ENCODE measurements around the gene OR8K3.

The OR8K3 gene

GRCh38 chr11:56331861-56332491 is 17.0 kb downstream of the OR8K3 start:
- no peak overlapping the region for H3K4me3 ChIP-seq (ENCODE audit: control insufficient read depth, low read depth, low read length)
- DNase-seq (ENCODE audit: low read depth): no peak
- no peak for TF ChIP-seq CTCF (IDR thresholded peaks at IDR 0.05; ENCODE audit: control insufficient read depth, insufficient read depth, low read depth, low read length, missing control alignments)

GRCh38 chr11:56333156-56333555 is 18.2 kb downstream of the OR8K3 start:
- no peak for TF ChIP-seq CTCF (IDR thresholded peaks at IDR 0.05; ENCODE audit: control insufficient read depth, insufficient read depth, low read depth, low read length, missing control alignments)
- H3K4me3 ChIP-seq (ENCODE audit: control insufficient read depth, low read depth, low read length): no peak overlapping the region
- DNase-seq (ENCODE audit: low read depth): no peak

- DNase-seq (ENCODE audit: low read depth): no peak
- no peak for TF ChIP-seq CTCF (IDR thresholded peaks at IDR 0.05; ENCODE audit: control insufficient read depth, insufficient read depth, low read depth, low read length, missing control alignments)
- H3K4me3 ChIP-seq (ENCODE audit: control insufficient read depth, low read depth, low read length): no peak overlapping the region
These were observed 25.3 kb downstream of the OR8K3 start for GRCh38 chr11:56340289-56340688.

- TF ChIP-seq CTCF (IDR thresholded peaks at IDR 0.05; ENCODE audit: control insufficient read depth, insufficient read depth, low read depth, low read length, missing control alignments): no peak
- H3K4me3 ChIP-seq (ENCODE audit: control insufficient read depth, low read depth, low read length): no peak within 1 kb of the TSS
- DNase-seq (ENCODE audit: low read depth): no peak
These were observed 30.8 kb downstream of the OR8K3 start, which contains the start of gene OR8K1 for GRCh38 chr11:56345739-56346138. Gene OR8K1, plus strand, starts transcription at chr11:56346039. Its CDS starts 0 bp downstream, at chr11:56346039.

GRCh38 chr11:56353991-56354390 is 39.0 kb downstream of the OR8K3 start, which contains the start of gene OR8J1:
Gene OR8J1, plus strand, starts transcription at chr11:56354291. Its CDS starts 5,956 bp downstream, at chr11:56360247.
- no peak for DNase-seq (ENCODE audit: low read depth)
- H3K4me3 ChIP-seq (ENCODE audit: control insufficient read depth, low read depth, low read length): no peak within 1 kb of the TSS
- no peak for TF ChIP-seq CTCF (IDR thresholded peaks at IDR 0.05; ENCODE audit: control insufficient read depth, insufficient read depth, low read depth, low read length, missing control alignments)

All from AG09309 (cell line).